GM21390 (cell line): ENCODE results near the gene SMAD7.

ENCODE experiments used
- ATAC-seq: cut with Tn5 transposase; IDR thresholded peaks from one replicate; pipeline ENCODE4 v1.9.1; 2021; ENCODE audit not compliant: unreplicated experiment

SMAD7 gene

DNA sequence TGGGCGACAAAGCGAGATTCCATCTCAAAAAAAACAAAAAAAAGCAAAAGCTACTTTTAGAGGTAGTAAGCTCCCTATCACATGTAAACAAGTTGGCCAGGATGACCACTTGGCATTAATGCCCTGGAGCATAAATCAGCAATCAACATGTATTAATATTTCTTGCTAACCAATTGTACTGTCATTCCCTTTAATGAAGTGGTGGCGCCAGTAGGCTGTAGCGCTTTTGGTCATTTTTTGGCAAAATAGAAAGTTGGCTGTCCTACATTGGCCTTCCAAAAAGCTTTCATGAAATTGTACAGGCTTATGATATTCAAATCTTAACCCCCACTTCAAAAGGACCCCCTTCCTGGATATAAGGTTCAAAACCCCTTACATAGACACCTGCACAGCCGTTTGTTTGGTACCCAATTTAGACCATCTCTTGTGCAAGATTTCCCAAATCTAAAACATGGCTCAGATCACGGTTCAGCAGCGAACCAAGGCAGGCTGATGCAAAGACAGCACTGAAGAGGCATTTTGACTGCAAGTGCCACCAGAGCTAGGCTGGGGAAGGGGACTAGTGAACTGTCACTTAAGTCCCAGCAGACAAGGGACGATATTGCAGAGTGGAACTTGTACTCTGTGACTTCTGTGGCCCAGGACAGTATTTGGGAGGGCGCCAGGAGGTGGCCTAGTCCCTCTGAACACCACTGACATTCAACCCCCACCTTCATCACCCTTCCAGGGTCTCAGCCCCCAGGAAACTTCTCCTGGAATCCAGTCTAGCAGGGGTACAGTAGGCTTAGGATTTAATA is 31.9 kb downstream of the SMAD7 start:
- no peak for ATAC-seq

DNA sequence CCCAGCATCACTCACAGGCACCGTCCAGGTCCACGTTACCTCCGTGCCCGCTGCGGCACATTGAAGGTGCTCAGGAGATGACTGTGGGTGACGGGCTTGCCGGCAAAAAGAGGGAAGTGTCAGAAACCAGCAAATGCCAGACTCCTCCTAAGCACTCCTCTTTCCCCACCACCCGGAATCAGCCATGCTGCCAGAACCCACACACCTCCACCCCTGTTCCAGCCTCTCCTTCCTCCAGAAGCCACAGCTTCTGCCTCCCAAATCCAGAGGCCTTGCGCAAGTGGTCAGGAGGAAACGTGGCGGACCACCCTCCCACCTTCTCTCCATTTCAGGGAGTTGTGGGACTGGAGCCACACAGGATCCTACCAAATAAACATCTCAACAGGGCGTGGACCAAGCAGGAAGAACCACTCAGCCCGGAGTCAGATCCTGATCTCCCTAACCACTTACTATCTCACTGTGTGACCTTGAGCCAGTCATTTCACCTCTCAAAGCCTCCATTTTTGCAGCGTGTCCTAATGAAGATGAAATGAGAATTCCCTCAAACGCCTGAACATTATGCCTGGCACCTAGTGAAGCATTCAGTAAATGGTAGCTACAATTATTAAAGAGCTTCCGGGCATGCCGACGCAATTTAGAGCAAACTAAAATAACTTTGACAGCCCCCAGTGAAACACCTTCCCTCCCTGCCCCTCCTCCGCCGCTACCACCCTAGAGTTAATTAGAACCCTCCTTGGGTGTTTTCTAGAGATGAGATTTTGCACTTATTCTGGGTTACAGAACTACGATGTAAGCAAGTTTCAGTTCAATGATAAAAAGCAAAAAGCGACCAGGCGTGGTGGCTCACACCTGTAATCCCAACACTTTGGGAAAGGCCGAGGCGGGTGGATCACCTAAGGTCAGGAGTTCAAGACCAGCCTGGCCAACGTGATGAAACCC is 32.9 kb downstream of the SMAD7 start:
- no peak for ATAC-seq

DNA sequence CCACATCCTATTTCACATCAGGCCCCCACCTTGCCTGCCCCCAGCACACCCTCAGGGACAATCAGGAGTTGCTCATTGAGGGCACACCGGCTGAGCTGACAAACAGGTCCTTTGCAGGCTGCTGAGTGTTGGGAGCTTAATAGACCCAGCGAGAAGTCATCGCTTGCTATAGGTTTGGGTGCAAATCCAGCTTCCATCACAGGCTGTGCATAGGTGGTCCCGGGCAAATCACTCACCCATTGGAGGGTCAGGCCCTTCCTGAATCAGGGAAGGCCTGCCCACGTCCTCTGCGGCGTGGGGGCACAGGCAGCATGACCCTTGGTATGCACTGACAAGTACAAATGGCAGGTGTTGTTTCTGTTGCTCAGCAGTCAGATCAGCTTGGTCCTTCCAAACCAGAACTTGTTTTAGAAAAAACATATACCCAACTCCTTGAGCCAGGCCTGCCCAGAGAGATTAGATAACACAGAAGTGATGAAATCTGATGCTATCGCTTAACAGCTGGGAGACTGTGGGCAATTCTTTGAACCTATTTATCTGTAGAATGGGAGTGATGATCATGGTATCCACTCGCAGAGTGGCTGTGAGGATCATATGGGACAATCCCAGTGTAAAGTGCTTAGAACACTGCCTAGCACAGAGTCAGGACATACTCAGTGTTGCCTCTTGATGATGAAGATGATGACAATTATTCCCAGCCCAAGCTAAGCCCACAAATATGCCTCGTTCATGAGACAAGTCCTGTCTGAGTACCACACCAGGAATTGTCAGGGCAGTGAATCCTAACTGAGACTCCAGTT is 34.9 kb downstream of the SMAD7 start:
- no peak for ATAC-seq

DNA sequence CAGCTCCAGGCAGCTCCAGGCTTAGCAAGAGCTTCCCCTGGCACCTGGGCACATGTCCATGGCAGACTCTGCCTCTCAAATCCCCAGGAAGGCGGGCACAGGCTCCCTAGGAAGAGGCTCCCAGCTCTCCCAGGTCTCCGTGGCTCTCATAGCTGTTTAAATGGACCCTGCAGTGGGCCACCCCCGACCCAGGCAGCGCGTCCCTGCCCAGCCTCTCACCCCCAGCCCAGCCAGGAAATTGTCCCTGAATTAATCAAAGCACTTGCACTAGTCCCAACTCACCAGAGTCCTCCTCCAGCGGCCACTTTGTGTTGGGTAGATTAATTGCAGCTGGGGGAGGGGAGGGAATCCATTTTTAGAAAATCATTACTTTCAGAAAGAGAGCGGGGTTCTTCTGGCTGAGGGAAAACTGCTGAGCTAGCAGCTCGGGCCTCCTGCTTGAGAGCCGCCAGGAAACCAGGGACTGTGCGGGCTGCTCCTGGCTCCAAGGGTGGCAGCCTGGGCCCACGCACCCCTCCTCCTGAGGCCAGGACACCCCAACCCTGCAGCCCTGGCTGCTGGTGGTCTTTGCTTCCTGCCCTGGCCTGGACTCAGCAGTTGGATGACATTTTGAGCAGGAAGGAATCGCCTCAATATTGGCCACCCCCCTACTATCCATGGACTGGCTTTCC is 36.0 kb downstream of the SMAD7 start:
- no peak for ATAC-seq

DNA sequence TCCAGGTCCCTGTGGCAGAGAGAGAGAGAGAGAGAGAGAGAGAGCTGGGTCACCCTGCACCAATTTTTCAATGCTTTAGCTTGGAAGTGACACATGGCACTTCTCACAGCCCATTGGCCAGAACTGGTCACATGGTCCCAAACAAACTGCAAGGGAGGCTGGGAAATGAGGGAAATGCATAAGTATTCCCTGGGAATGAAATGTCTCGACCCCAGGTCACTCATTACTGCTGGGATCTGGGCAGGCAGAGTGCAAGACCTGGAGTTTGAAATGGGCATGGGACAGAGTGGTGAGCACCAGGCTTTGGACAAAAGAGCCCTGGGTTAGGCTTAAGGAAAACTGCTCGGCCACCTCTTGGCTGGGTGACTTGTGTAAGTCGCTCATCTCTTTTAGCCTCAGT is 37.0 kb downstream of the SMAD7 start:
- ATAC-seq, result no peak

DNA sequence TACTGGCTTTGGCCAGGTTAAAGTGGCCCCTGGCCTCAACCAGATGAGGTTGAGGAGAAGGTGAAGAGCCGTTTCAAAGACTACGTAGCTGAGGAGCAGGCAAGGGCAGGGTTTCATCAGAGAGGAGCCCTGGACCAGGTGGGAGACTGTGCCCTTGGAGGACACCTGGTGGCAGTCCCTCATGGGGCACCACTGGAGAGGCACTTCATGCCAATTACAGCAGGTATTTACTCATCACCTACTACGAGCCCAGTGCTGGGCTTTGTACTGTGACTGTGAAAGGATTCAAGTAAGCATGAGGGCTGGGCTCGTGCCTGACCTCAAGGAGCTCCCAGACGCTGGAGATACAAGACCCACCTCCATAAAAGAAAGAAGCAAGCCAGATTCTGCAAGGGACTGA is 37.6 kb downstream of the SMAD7 start:
- ATAC-seq, result no peak

DNA sequence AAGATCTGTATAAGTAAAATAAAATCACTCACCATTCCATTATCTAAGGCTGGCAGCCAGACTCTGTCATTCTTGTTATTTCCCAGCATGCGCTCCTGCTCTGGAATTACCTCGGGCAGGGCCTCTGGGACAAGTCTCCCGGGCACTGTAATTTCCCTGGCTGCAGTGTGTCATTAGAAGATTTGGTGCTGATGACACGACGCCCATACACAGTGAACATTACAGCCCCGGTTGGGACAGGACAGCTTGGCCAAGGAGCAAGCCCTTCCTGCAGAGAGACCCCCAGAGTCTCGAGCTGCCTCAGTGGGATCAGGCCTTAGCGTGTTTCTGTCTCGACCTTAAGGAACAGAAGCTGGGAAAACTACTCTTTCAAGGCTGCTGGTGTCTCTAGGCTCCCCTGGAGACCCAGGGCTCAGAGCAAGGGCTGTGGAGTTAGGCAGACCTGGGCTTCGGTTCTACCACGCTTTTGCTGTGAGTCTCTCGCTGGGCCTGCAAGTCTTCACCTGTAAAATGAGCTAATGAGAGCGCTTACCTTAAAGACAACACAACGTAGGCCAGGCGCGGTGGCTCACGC is 39.7 kb downstream of the SMAD7 start:
- no peak for ATAC-seq

DNA sequence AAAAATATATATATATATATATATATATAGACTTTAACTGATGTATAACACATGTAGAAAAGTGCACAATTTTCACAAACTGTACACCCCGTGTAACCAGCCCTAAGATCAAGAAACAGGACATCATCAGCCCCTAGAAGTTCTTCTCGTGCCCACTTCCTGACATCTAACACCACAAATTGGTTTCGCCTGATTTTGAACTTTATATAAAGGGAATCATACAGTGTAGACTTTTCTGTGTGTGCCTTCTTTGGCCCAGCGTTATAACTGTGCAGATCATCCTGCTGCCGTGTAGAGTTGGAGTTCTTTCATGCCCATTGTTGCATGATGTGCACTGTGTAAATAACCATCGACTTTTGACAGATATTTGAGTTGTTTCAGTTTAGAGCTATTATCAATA is 41.0 kb downstream of the SMAD7 start:
- ATAC-seq, result no peak

DNA sequence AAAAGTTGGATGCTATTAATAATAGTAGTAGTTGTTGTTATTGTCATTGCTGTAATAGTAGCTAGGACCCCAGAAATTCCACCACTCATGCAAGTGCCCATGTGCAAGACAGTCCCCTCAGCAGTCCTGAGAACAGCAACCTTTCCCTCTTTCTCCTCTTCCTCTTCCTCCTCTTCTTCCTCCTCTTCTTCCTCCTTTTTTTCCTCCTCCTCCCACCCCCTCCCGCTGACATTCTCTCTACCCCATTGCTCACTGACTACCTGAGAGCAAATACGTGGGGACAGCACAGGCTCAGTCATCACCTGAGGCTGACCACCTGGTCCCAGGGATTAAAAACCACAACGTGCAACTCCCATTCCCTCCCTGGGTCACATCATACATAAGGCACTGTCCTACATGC is 41.8 kb downstream of the SMAD7 start:
- ATAC-seq, result no peak

DNA sequence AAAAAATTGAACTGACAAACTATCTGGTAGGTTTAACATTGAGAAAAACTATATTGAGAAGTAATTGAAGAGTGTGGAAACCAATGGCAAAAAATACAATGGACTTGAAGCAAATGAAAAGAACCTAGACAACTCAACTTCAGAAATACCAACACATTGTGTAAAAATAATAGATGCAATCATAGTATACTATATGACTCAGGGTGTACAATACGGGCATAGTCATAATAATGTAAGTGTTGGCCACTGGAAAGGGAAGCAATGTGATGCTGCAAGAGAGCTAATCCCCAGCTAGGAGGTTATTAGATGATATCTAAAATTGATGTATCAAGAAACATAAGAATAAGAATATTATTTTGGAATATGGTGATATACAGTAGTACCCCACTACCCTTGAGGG is 45.3 kb downstream of the SMAD7 start:
- no peak for ATAC-seq

DNA sequence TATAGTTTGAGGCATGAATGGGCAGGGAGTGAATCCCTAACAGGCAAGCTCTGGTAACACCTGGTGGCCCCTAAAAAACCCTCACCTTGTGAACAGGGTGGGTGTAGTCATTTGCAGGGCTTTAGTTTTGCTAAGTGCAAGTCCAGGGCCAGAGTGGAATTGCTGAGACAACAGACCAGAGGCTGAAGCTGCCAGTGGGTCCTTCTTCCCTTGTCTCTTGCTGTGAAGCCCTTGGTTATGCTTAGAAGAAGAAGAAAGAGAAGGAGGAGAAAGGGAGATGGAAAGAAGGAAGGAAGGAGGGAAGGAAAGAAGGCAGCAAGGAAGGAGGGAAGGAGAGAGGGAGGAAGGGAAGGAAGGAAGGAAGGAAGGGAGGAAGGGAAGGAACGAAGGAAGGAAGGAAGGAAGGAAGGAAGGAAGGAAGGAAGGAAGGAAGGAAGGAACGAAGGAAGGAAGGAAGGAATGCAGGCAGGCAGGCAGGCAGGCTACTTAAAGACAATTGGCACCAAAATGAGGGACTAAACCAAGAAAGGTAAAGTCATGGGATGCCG is 45.8 kb downstream of the SMAD7 start:
- no peak for ATAC-seq

DNA sequence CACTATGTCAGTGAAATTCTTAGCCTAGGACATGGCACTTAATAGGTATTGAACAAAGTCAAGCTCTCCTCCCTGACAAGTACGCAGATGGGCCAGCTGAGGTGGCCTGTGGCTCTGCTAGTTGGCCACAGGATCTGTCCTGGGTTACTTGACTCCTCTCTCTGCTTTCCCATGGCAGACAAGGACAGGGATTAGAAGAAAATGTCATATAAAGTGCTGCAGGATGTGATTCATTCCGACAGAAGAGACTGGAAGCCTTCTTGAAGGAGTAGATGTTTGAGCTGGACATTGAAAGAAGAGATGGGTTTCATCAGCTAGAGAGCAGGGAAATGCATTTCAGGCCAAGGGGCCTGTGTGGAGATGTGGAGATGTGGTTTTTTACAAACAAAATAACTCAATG is 46.7 kb downstream of the SMAD7 start:
- ATAC-seq, result no peak

DNA sequence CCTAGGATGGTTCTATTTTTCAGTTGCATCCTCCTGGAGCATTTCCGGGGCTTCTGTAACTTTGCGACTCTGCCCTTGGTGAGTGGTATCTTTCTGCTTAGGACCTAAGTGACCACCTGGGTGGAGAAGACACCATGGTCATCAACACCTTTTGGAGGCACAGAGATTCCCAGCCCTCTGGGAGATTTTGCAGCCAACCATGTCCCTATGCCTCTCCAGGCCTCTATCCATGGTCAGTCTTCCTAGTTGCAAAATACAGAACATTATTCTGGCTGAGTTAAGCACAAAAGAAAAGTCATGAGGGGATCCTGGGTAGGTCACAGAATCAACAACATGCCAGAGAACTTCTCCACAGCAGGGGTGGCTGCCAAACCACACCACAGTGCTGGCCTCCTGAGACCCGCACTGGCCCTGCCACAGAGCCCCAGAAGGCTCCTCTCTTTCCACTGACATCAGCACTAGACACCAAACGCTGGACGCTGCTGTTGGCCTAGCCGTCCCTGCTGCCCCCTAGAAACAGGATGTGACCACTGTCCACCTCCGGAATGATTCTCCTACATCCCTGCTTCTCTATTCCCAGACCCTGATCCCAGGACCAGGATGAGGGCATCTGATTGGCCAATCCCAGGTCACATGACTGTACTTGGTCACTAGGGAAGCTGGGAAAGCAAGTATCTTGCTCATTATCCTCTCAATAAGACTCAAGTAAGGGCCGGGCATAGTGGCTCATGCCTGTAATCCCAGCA is 47.7 kb downstream of the SMAD7 start:
- no peak for ATAC-seq

DNA sequence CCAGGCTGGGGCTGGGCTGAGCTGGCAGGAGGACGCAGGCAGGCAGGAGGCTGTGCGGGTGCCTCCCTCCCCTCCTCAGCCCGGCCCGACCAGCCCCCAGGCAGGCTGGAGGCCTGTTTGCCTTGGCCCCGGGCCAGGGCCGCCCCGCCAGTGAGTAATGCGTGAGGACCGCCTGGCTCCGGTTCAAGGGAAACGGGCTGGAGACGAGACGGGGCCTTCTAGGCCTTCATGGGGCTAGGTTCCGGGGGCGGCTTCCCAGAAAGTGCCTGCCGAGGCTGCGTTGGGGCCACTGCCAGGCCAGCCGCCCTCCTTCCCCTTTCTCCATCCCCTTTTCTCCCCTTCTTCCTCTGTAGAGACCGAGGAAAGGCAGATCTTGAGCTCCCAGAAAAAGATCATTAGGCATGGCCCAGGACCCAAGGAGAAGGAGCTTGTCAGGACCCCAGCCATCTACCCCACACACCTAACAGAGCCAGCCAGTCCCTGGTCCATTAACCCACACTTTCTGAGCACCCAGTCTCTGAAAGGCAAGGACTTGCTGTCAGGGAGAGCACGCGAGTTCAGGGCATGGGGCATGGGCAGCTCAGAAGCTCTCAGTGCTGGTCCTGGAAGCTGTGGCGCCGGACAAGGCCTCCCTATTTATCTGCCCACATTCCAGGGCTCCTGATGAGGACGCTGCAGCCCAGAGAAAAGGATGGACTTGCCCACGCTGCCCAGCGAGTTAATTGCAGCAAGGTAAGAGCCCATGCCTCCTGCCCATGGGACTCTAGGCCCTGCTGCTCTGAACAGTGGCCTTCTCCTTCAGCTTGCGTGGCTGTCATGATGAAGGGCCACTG is 48.5 kb downstream of the SMAD7 start:
- ATAC-seq, result no peak

DNA sequence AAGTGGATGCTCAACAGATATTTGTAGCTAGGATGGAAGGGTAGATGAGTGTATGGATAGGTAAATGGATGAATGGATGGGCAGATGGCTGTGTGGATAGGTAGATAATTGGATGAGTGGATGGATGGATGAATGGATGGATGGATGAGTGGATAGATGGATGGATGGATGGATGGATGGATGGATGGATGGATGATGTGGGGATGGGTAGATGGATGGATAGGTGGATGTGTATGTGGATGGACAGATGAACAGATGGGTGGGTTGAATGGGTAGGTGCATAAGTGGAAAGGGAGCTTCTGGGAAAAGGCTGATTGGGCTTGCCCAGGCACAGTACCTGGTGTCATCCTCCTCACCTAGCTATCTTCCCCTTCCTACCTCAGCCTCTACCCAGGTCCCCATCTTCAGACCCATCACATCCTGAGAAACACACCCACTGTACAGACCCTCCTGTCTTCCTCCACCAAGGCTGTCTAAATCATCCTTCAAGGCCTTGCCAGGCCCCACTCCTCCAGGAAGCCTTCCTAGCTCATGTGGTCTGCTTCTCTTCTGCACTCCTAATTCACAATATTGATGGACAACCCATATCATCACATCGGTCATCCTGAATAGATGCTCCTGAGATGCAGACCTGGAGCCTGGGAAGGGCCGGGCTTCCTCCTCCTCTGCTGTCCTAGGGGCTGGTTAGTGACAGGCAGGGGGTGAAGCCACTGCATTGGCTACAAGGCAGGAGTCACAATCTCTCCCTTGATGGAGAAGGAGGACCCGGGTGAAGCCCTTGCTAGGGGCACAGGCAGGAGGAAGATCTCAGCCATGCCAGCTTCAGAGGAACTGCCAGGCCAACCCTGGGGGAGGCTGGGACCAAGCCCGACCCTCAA is 49.4 kb downstream of the SMAD7 start:
- no peak for ATAC-seq

DNA sequence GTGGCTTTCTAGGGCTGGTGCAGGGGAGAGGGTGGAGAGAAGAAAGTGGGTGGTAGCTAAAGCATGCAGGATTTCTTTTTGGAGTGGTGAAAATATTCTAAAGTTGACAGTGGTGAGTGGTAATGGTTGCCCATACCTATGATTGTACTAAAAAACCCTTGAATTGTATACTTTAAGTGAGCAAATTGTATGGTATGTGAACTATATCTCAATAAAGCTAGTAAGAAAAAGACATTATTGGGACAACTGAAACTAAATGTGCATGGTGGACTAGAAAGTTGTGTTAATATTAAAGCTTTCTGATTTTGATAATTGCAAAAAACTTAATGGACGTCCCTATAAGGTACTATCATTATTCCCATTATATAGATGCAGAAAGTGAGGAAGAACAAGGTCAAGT is 50.3 kb downstream of the SMAD7 start:
- ATAC-seq, result no peak

DNA sequence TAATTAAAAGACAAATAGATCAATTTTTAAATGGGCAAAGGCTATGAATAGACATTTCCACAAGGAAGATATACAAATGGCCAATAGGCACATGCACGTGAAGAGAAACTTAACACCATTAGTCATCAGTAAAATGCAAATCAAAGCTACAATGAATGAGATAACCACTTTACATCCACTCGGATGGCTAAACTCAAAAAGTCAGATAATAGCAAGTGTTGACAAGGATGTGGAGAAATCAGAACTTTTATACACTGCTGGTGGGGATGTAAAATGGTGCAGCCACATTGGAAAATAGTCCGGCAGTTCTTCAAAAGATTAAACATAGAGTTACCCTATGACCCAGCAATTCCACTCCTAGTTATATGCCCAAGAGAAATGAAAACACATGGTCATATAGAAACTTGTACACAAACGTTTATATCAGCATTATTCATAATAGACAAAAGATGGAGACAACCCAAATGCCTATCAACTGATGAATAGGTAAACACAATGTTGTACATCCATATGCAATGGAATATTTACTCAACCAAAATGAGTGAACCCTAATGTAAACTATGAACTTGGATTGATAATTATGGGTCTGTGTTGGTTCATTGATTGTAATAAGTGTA is 51.1 kb downstream of the SMAD7 start:
- ATAC-seq, result no peak
